Skeletal muscle tissue (tissue), 4 donors: ENCODE measurements around the gene CADPS. TPM values are rescaled to one million over a fixed set of nuclear protein-coding genes. Genes with fewer than 3 reads are reported as not detected.

Source experiments
- H3K27ac ChIP-seq: one replicate; pipeline ENCODE4 v1.7.0; 2013; ENCODE audit warnings: mild to moderate bottlenecking, low read depth, low read length, inconsistent platforms
- H3K27me3 ChIP-seq, 3 donors: one replicate each; pipeline ENCODE4 v1.7.0; 2013; ENCODE audit warnings: low read length in 3 of 3; ENCODE audit not compliant: control insufficient read depth in 3 of 3, insufficient read depth in 3 of 3
- H3K36me3 ChIP-seq, 3 donors: one replicate each; pipeline ENCODE4 v1.7.0; 2013; ENCODE audit warnings: low read length in 3 of 3; ENCODE audit not compliant: control insufficient read depth in 3 of 3, insufficient read depth in 3 of 3
- H3K4me1 ChIP-seq, 3 donors: one replicate each; pipeline ENCODE4 v1.7.0; 2013; ENCODE audit warnings: low read length in 3 of 3, mild to moderate bottlenecking in 3 of 3; ENCODE audit not compliant: control insufficient read depth in 3 of 3, insufficient read depth in 3 of 3
- H3K4me3 ChIP-seq, 3 donors: one replicate each; pipeline ENCODE4 v1.7.0; 2013; ENCODE audit warnings: low read length in 3 of 3
- H3K9ac ChIP-seq, 3 donors: one replicate each; pipeline ENCODE4 v1.7.0; 2013; ENCODE audit warnings: low read length in 3 of 3, mild to moderate bottlenecking in 3 of 3, moderate library complexity in 2 of 3, low read depth in 1 of 3
- H3K9me3 ChIP-seq, 3 donors: one replicate each; pipeline ENCODE4 v1.7.0; 2013; ENCODE audit warnings: low read length in 3 of 3; ENCODE audit not compliant: control insufficient read depth in 3 of 3
- total RNA-seq: library from RNA; depleted of rRNA; stranded (reverse); fragments of >200 nt; gene quantifications from one replicate; pipeline ENCODE4 v1.2.3, GENCODE V29; 2014
- donor health status: Osteomylitis.

CADPS gene
- total RNA-seq, 1 donor from 2014 or later, result 1.0 TPM

GRCh38 chr3:62662677-62663076, 212.5 kb downstream of the CADPS start:
- no peaks in the 10 kb centered on the region for H3K4me1 ChIP-seq
- H3K4me3 ChIP-seq, result no peak overlapping the region
- peaks cover 0 to 7% (median 0%) of the 10 kb centered on the region in 3 donors for H3K27me3 ChIP-seq
- no peaks in the 10 kb centered on the region for H3K36me3 ChIP-seq
- no peak overlapping the region for H3K27ac ChIP-seq
- no peaks in the 10 kb centered on the region for H3K9me3 ChIP-seq
- no peak overlapping the region for H3K9ac ChIP-seq

GRCh38 chr3:62659660-62660059, 215.6 kb downstream of the CADPS start:
- Histone ChIP-seq H3K36me3 (no peaks in the 10 kb centered on the region), H3K9me3 (no peaks in the 10 kb centered on the region), H3K27ac (no peak overlapping the region), H3K4me3 (no peak overlapping the region), H3K9ac (no peak overlapping the region), H3K4me1 (no peaks in the 10 kb centered on the region), H3K27me3 (no peaks in the 10 kb centered on the region)

- Histone ChIP-seq H3K9me3 (no peaks in the 10 kb centered on the region), H3K4me1 (no peaks in the 10 kb centered on the region), H3K4me3 (no peak overlapping the region), H3K9ac (no peak overlapping the region), H3K27ac (no peak overlapping the region), H3K27me3 (no peaks in the 10 kb centered on the region), H3K36me3 (no peaks in the 10 kb centered on the region)
Measured at GRCh38 chr3:62655691-62656063, 219.5 kb downstream of the CADPS start.

GRCh38 chr3:62655056-62655690, 220.0 kb downstream of the CADPS start:
- Histone ChIP-seq H3K27me3 (no peaks in the 10 kb centered on the region), H3K4me1 (no peaks in the 10 kb centered on the region), H3K9ac (no peak overlapping the region), H3K36me3 (no peaks in the 10 kb centered on the region), H3K27ac (no peak overlapping the region), H3K4me3 (no peak overlapping the region), H3K9me3 (no peaks in the 10 kb centered on the region)

- Histone ChIP-seq H3K36me3 (no peaks in the 10 kb centered on the region), H3K4me1 (no peaks in the 10 kb centered on the region), H3K4me3 (no peak overlapping the region), H3K27me3 (no peaks in the 10 kb centered on the region), H3K9me3 (no peaks in the 10 kb centered on the region), H3K9ac (no peak overlapping the region), H3K27ac (no peak overlapping the region)
Measured at GRCh38 chr3:62653796-62654195, 221.4 kb downstream of the CADPS start.

- Histone ChIP-seq H3K9ac (no peak overlapping the region), H3K4me1 (no peaks in the 10 kb centered on the region), H3K4me3 (no peak overlapping the region), H3K27me3 (no peaks in the 10 kb centered on the region), H3K9me3 (no peaks in the 10 kb centered on the region), H3K27ac (no peak overlapping the region), H3K36me3 (no peaks in the 10 kb centered on the region)
Measured at GRCh38 chr3:62647711-62648110, 227.5 kb downstream of the CADPS start.

- Histone ChIP-seq H3K27me3 (no peaks in the 10 kb centered on the region), H3K4me1 (no peaks in the 10 kb centered on the region), H3K9me3 (no peaks in the 10 kb centered on the region), H3K36me3 (no peaks in the 10 kb centered on the region), H3K4me3 (no peak overlapping the region), H3K27ac (no peak overlapping the region), H3K9ac (no peak overlapping the region)
Measured at GRCh38 chr3:62644493-62644892, 230.7 kb downstream of the CADPS start.

- H3K4me1 ChIP-seq, result no peaks in the 10 kb centered on the region
- H3K9ac ChIP-seq, result no peak overlapping the region
- H3K27ac ChIP-seq, result no peak overlapping the region
- no peaks in the 10 kb centered on the region for H3K36me3 ChIP-seq
- peaks cover 0 to 7% (median 3%) of the 10 kb centered on the region in 3 donors for H3K27me3 ChIP-seq
- no peaks in the 10 kb centered on the region for H3K9me3 ChIP-seq
- H3K4me3 ChIP-seq, result no peak overlapping the region
Measured at GRCh38 chr3:62638316-62638715, 236.9 kb downstream of the CADPS start.

GRCh38 chr3:62636235-62636826, 238.9 kb downstream of the CADPS start:
- Histone ChIP-seq H3K9ac (no peak overlapping the region), H3K27me3 (peaks cover 0 to 9% (median 7%) of the 10 kb centered on the region in 3 donors), H3K27ac (no peak overlapping the region), H3K9me3 (no peaks in the 10 kb centered on the region), H3K4me1 (no peaks in the 10 kb centered on the region), H3K4me3 (no peak overlapping the region), H3K36me3 (no peaks in the 10 kb centered on the region)

- H3K4me3 ChIP-seq, result no peak overlapping the region
- peaks cover 0 to 9% (median 5%) of the 10 kb centered on the region in 3 donors for H3K27me3 ChIP-seq
- H3K36me3 ChIP-seq, result no peaks in the 10 kb centered on the region
- H3K4me1 ChIP-seq, result no peaks in the 10 kb centered on the region
- no peak overlapping the region for H3K9ac ChIP-seq
- H3K9me3 ChIP-seq, result no peaks in the 10 kb centered on the region
- no peak overlapping the region for H3K27ac ChIP-seq
Measured at GRCh38 chr3:62632510-62633294, 242.5 kb downstream of the CADPS start.
